DMS53 treated with DMSO at 0.1 percent for 48 hours (cell line): ENCODE measurements around the gene CD300LF.

Experiments
- DNase-seq: peaks from one replicate; lab custom pipeline; 2025; ENCODE audit not compliant: unreplicated experiment; lab: John Stamatoyannopoulos, UW

Gene CD300LF

DNA sequence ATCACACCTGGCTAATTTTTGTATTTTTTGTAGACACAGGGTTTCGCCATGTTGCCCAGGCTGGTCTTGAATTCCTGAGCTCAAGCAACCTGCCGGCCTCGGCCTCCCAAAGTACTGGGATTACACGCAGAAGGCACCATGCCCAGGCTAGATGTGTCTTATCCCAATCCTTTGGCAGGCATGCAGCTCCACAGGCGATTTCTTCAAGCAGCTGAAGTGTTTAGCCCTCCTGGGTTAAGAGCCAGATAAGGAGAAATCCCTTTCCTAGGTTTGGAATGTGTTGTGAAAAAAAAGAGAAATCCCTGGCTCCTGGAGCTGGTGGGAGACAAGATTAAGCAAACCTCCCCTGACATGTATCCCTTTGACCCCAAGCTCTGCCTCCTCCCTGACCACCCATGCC, 33.7 kb upstream of the CD300LF start:
- DNase-seq: no peak

GRCh38 chr17:74745548-74746177, 32.9 kb upstream of the CD300LF start:
- DNase-seq: no peak

GRCh38 chr17:74744714-74745547, 32.2 kb upstream of the CD300LF start:
- DNase-seq: peak; percentile 60

DNA sequence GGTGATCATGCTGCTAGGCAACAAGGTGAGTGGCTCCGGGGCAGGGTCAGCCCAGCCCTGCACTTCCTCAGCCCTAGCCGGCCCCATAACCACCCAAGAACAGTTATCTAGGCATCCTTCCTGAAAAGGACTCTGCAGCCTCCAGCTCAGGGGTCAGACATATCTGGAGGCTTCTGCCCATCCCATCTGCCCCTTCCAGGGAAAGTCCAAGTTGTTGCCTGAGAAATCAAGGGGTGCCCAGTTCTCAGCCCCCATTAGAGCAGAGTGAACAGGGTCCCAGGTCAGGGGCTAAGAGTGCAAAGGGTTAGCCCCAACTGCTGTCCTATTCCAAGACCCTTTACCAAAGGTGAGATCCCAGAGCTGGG, 31.6 kb upstream of the CD300LF start:
- DNase-seq: no peak

- no peak for DNase-seq
These were observed 31.0 kb upstream of the CD300LF start for GRCh38 chr17:74743755-74744154.

- no peak for DNase-seq
These were observed 30.3 kb upstream of the CD300LF start for GRCh38 chr17:74742978-74743545.

DNA sequence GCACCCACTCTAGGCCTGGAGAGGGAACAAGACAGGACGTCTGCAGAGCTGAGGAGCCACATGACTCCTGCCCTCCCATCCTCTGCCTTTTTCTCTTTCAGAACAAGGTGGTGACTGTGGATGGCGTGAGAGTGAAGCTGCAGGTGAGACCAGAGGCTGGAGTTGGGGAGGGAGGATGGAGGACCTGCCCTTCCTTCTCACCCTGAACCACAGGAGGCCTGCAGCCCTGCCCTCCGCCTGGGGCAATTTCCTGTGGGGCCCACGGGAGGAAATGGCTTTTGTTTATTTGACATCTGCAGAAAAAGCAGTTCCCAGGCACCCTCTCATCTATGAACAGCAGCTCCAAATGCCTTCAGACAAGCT, 29.4 kb upstream of the CD300LF start:
- DNase-seq: peak; percentile 59

DNA sequence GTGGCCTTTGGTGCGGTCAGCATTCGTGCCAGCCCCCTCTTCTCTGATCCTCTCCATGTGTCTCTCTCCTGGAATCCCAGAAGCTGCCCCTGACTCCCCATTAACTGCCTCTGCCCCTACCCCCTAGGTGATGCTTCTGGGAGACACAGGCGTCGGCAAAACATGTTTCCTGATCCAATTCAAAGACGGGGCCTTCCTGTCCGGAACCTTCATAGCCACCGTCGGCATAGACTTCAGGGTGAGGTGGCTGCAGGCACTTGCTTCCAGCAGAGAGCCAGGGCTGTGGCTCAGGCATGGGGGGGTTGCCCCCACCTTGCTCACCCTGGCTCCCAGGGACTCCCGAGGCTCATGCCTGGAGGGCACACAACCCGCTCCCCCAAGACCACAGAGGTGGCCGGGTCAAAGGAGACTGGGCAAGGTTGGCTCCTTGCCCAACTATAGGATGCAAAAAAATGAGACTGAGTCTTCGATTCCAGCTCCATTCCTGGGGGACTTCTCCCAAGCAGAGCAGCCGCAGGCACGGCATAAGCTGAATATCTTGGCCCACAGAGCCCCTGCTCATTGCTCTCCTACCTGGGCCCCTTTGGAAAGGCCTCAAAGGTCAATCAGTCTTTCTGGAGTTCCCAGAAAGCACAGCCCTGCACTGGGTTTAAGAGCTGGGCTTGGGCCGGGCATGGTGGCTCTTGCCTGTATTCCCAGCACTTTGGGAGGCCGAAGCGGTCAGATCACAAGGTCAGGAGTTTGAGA, 28.1 kb upstream of the CD300LF start:
- no peak for DNase-seq

GRCh38 chr17:74740173-74740572, 27.4 kb upstream of the CD300LF start:
- DNase-seq: no peak

DNA sequence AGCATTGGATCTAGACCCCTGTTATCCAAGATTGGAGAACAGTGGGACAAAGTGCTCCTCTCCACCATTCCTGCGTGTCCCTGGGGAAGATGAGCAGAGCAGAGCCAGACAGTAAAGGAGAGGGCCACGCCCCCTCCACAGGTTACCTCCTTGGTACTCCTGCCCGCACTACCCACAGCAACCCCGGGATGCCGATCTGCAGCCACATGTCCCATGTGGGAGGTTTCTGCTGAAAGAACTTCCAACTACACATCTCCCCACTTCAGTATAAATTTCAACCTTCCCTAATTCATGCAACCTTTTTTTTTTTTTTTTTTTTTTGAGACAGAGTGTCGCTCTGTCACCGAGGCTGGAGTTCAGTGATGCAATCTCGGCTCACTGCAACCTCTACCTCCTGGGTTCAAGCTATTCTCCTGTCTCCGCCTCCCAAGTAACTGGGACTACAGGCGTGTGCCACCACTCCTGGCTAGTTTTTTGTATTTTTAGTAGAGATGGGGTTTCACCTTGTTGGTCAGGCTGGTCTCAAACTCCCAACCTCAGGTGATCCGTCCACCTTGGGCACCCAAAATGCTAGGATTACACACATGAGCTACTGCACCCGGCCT, 26.6 kb upstream of the CD300LF start:
- no peak for DNase-seq

- DNase-seq: peak; percentile 72
These were observed 25.6 kb upstream of the CD300LF start for GRCh38 chr17:74738051-74738996.

DNA sequence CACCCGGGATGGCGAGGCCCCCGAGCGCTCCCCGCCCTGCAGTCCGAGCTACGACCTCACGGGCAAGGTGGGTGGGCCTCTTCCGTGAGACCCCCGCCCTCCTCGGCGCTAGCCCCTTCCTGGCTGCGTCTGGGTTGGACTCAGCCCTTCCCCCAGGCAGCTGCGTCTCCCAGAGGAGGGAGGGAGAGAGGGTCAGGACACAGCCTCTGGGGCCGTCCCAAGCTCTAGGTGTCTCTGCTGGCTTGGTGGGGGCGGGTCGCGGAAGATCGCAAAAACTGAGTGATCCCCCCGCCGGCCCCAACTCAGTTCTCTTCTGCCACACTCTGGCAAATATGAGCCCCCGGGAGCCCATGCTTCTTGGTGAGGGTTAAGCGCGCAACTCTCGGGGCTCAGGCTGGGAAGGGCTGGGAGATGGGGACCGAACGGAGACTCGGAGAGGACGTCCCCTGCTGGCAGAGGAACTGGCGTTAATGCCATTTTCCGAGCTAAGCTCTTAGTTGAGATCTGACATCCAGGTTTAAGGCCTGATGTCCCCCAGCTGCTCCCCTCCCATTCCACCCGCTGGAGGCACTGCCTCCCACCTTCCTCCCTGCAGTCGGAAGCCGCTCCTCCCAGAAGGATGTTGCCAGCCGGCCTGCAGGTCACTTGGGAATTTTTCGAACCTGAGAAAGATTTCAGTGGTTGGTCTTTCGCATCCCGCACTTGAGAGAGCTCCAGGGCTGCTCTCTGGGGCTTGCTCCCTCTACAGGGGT, 24.8 kb upstream of the CD300LF start:
- DNase-seq: peak; percentile 45

- peak; percentile 60 for DNase-seq
These were observed 24.0 kb upstream of the CD300LF start, which contains the start of gene RAB37 for GRCh38 chr17:74736513-74737298. Gene RAB37 (plus strand): TSS chr17:74737256. CDS start chr17:74737273, 17 bp downstream.

GRCh38 chr17:74734256-74734655, 21.5 kb upstream of the CD300LF start:
- no peak for DNase-seq

DNA sequence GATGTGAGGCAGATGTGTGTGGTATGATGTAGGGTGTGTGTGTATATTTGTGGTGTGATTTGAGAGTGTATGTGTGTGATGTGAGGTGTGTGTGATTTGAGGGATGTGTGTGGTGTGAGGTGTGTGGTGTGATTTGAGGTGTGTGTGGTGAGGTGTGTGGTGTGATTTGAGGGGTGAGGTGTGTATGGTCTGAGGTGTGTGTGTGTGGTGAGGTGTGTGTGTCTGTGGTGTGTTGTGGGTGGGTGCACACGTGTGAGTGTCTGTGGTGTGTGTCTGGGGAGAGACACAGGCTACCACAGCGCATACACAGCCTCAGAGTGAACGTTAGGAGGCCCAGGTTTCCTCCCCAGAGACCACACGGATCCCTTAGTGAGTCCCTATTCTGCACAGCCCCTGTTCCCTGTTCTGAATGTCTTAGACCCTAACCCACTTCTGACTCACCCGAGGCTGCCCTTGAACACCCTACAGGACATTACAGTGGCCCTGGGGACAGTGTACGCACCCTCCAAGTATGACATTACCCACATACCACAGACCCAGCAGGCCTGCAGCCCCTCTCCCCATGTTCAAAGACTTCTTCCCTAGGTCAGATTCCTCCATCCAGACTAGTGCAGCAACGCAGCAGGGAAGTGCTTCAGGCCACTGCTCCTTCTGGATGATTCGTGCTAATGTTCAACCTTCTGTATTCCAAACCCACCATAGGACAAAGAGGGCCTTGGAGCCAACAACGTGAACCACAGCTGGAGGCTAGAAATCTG, 20.8 kb upstream of the CD300LF start:
- DNase-seq: no peak

GRCh38 chr17:74732042-74732867, 19.5 kb upstream of the CD300LF start:
- no peak for DNase-seq

- DNase-seq: no peak
These were observed 18.6 kb upstream of the CD300LF start for GRCh38 chr17:74731347-74731605.
